T-helper 17 cell (primary cell): Measurements from ENCODE around the gene PRM2. TPM values are rescaled to one million over a fixed set of nuclear protein-coding genes. Genes with fewer than 3 reads are reported as not detected.

Experiments
- ATAC-seq: fragments of 150-1000 bp; cut with Tn5 transposase; 2 replicates; pipeline ENCODE4 v1.10.0; 2021; ENCODE audit warnings: mild to moderate bottlenecking, moderate library complexity
- DNase-seq, 3 donors: peaks; one replicate each; pipeline versions ENCODE4 v3.0.0 to v3.0.0-alpha.2; 2020 to 2021
- H3K9me3 ChIP-seq: one replicate; pipeline ENCODE4 v1.7.0; 2013; ENCODE audit warnings: low read length, mild to moderate bottlenecking; ENCODE audit not compliant: control insufficient read depth, poor library complexity, severe bottlenecking
- H3K27ac Mint-ChIP-seq: one replicate; pipeline ENCODE4 v1.8.0; 2022; ENCODE audit warnings: mild to moderate bottlenecking, moderate library complexity, mixed read lengths
- H3K27me3 Mint-ChIP-seq: one replicate; pipeline ENCODE4 v1.8.0; 2022; ENCODE audit warnings: mixed read lengths
- H3K36me3 Mint-ChIP-seq: one replicate; pipeline ENCODE4 v1.8.0; 2022; ENCODE audit warnings: low read depth, mixed read lengths
- H3K4me1 Mint-ChIP-seq: one replicate; pipeline ENCODE4 v1.8.0; 2022; ENCODE audit warnings: mild to moderate bottlenecking, mixed read lengths
- H3K4me3 Mint-ChIP-seq: one replicate; pipeline ENCODE4 v1.8.0; 2022; ENCODE audit warnings: mild to moderate bottlenecking, moderate library complexity, mixed read lengths
- total RNA-seq, 4 donors: library from RNA in 2 of 4; stranded (reverse) in 2 of 4; gene quantifications; one replicate each; pipeline ENCODE4 v1.2.3 and lab custom pipeline; 2022 to 2026

The PRM2 gene
- total RNA-seq, 2 donors from 2014 or later = not detected

DNA sequence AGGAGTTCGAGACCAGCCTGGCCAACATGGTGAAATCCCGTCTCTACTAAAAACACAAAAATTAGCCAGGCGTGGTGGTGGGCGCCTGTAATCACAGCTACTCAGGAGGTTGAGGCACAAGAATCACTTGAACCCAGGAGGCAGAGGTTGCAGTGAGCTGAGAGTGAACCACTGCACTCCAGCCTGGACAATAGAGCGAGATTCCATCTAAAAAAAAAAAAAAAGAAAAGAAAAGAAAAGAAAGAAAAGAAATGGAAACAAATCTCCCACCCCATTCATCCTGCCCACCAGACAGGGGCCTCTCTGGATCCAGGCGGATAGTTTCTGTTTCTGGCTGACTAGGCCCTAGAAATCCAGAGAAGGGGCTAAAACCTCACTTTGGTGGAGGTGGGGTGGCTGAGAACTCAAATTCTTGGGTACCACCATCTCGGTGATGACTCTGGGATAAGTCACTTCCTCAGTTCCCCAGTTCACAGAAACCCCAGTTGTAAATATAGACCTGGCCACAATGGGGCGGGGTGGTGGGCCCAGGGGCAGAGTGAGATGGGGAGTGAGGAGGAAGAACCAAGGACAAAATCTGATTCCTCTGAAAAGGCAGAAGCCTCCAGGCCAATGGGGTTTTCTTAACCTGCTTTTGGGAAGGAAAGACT lies 42.4 kb downstream of the PRM2 start:
- Mint-ChIP-seq H3K4me3 (peak overlapping the region; percentile 78), H3K4me1 (peaks cover 38% of the 10 kb centered on the region), H3K27me3 (no peaks in the 10 kb centered on the region), H3K36me3 (no peaks in the 10 kb centered on the region), H3K27ac (peak overlapping the region; percentile 99)
- DNase-seq (peak in 1 of 3 donors; percentile 25), ATAC-seq (no peak)
- no peaks in the 10 kb centered on the region for H3K9me3 ChIP-seq

DNA sequence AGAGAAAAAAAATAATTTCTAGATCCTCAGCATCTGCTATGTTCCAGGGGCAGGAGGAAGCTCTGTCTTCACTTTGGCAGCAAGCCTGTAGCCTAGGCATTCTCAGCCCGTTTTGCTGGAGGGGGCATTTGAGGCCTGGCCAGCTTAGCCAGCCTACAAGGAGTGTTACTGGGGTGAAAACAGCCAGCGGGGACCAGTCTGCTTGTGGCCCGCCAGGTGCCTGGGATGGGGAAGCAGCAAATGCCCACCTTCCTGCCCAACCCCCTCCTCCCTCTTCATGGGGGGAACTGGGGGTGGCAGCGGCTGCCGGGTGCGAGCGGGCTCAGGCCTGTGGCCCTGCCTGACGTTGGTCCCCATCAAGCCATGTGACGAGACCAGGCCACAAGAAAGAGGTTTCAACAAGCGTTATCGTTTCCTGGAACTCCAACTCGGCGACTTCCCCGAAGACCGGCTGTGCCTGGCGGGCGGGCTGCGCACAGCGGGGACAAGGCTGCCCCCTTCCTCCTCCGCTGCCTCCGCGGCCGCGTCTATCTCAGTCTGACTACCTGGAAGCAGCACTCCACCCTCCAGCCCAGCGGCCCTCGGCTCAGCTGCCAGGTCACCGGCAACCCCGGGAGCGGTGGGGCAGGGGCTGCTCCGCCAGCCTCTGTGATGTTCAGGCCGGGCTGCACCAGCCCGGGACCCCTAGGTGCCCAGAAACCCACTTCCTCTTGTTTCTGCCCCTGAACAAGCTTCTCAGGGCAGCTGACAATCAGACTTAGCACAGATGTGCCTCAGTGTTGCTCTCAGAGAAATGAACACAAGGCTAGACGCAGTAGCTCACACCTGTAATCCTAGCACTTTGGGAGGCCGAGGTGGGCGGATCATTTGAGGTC lies 43.2 kb downstream of the PRM2 start:
- DNase-seq = peak; percentile 62 to 70 (median 68)

DNA sequence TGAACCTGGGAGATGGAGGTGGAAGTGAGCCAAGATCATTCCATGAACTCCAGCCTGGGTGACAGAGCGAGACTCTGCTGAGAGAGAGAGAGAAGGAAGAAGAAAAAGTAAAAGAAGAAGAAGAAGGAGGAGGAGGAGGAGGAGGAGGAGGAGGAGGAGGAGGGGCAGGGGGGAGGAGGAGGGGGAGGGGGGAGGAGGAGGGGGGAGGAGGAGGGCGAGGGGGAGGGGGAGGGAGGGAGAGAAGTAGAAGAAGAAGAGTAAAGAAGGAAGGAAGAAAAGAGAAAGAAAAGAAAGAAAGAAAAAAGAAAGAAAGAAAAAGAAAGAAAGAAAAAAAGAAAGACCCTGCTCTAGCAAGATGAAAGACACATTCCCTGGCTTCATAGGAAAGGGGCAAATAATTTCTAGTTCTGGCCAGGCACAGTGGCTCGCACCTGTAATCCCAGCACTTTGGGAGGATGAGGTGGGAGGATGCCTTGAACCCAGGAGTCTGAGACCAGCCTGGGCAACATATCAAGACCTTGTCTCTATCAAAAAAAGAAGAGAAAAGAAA lies 43.9 kb downstream of the PRM2 start:
- H3K36me3 Mint-ChIP-seq = no peaks in the 10 kb centered on the region

More for the DNA sequence above, 43.2 kb downstream of the PRM2 start:
- Mint-ChIP-seq H3K4me3 (peak overlapping the region; percentile 78), H3K36me3 (no peaks in the 10 kb centered on the region), H3K4me1 (peaks cover 42% of the 10 kb centered on the region), H3K27ac (peak overlapping the region; percentile 99), H3K27me3 (no peaks in the 10 kb centered on the region)
- H3K9me3 ChIP-seq = no peaks in the 10 kb centered on the region
- ATAC-seq = peak; percentile 90

DNA sequence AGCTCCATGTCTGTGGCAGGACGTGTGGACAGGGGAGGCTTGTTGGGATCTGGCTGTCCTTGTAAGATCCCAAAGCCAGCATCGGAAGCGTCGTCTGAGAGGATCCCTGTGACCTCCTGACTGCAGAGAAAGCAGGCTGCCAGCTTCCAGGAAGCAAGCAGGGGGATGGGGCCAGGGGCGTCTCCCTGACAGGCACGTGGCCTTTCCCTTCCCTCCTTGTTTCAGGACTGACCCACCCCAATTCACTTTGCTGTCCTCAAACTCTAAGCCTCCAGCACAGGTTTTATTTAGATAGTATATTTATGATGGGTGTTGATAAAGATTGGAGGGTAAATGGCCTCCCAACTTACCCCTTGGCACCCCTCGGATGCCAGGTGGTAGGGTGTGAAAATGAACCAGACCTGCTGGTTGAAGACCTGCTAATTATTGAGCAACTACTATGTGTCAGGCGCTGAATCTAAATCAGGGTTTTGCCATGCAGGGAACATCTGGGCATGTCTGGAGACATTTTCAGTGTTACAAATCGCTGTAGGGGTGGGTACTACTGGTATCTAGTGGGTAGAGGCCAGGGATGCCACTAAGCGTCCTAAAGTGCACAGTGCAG lies 44.8 kb downstream of the PRM2 start:
- no peaks in the 10 kb centered on the region for H3K36me3 Mint-ChIP-seq
- H3K27ac Mint-ChIP-seq = peak overlapping the region; percentile 99
- H3K4me1 Mint-ChIP-seq = peaks cover 42% of the 10 kb centered on the region
- H3K4me3 Mint-ChIP-seq = peak overlapping the region; percentile 5
- ATAC-seq (no peak), DNase-seq (no peak)
- no peaks in the 10 kb centered on the region for H3K27me3 Mint-ChIP-seq
- H3K9me3 ChIP-seq = no peaks in the 10 kb centered on the region

More for the DNA sequence above, 43.9 kb downstream of the PRM2 start:
- Mint-ChIP-seq H3K4me3 (peak overlapping the region; percentile 78), H3K4me1 (peaks cover 42% of the 10 kb centered on the region), H3K27me3 (no peaks in the 10 kb centered on the region), H3K27ac (peak overlapping the region; percentile 99)
- no peak for ATAC-seq
- H3K9me3 ChIP-seq = no peaks in the 10 kb centered on the region
- DNase-seq = no peak

DNA sequence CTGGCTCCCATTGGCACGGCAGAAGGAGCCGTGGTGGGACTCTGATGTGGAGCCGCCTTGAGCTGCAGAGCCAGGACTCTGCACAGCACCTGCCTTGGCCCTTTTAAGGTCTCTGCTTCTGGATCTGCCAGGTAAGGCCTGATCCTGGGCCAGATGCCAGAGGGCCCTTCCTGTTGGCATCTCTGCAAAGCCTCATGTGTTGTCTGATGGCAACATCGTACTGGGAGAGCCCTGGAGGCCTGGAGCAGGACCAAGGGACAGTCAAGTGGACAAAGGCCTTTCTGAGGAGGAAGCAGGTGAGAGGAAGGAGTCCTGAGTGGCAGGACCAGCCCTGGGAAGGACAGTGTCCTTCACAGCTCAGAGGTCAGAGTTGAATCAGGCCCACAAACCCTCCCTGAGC lies 46.4 kb downstream of the PRM2 start:
- ATAC-seq = no peak
- peak overlapping the region; percentile 99 for H3K27ac Mint-ChIP-seq
- H3K27me3 Mint-ChIP-seq = no peaks in the 10 kb centered on the region
- DNase-seq = no peak
- H3K4me3 Mint-ChIP-seq = peak overlapping the region; percentile 28
- H3K36me3 Mint-ChIP-seq = no peaks in the 10 kb centered on the region
- H3K4me1 Mint-ChIP-seq = peaks cover 41% of the 10 kb centered on the region
- no peaks in the 10 kb centered on the region for H3K9me3 ChIP-seq

DNA sequence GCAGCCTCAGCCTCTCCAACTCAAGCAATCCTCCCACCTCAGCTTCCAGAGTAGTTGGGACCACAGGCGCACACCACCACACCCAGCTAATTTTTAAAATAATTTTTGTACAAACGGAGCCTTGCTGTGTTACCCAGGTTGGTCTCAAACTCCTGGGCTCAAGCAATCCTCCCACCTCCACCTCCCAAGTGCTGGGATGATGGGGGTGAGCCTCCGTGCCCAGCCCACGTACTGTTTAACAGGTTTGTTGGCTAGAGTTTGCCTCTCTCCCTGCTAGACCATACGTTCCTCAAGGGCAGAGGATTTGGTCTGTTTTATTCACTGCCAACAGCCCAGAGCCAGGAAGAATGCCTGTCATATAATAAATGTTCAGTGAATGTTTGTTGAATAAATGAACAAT lies 46.8 kb downstream of the PRM2 start:
- ATAC-seq = no peak
- Mint-ChIP-seq H3K4me1 (peaks cover 42% of the 10 kb centered on the region), H3K4me3 (no peak overlapping the region), H3K27ac (peak overlapping the region; percentile 88), H3K27me3 (no peaks in the 10 kb centered on the region), H3K36me3 (no peaks in the 10 kb centered on the region)
- DNase-seq = no peak
- no peaks in the 10 kb centered on the region for H3K9me3 ChIP-seq

DNA sequence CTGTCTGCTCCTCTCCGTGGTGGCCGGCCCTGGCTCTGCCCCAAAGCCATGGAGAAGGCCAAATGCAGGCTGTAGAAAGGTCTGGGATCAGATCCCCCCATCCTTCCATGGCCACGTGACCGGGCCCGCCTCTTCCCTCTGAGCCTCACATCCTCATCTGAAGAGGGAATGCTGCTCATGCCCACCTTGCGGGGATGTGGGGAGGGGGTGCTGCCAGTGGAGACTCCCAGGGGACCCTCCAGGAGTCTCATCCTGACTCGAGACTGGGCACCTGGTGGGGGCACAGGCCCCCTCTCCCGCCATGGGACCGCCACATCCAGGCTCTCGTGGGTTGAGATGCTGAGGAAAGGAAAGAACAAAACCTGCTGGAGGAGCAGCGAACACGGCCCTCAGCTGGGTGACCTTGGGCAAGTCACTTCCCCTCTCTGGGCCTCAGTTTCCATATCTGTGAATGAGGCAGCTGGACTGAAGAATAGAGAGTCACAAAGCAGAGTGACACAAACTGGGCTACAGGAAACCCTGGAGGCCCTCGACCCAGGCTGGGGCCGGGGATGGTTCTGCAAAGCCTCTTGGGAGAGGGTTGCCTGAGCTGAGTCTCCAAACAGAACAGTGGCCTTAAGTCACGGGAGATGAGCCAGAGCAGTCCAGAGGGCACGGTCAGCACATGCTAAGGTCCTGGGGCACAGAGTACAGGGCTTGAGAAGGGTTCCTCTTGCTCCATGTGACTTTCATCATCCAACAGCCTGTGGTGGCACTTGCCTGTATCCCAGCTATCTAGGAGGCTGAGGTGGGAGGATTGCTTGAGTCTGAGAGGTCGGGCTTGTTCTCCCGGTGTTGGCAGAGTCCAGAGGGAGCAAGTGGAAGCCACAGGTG lies 50.4 kb downstream of the PRM2 start:
- H3K4me1 Mint-ChIP-seq = peaks cover 28% of the 10 kb centered on the region
- DNase-seq (no peak), ATAC-seq (no peak)
- no peaks in the 10 kb centered on the region for H3K27me3 Mint-ChIP-seq
- H3K27ac Mint-ChIP-seq = peak overlapping the region; percentile 96
- H3K36me3 Mint-ChIP-seq = no peaks in the 10 kb centered on the region
- H3K9me3 ChIP-seq = no peaks in the 10 kb centered on the region
- peak overlapping the region; percentile 86 for H3K4me3 Mint-ChIP-seq

Other genes starting within 250 kb of the PRM2 start
- gene SOCS1, start 20.3 kb downstream of the PRM2 start, total RNA-seq = 10 to 100 TPM; 42.1 to 49.5 TPM
- not detected for gene TNP2, start 7.2 kb downstream of the PRM2 start, total RNA-seq
- gene PRM3, start 2.9 kb downstream of the PRM2 start, total RNA-seq = not detected
- gene PRM1, start 4.8 kb upstream of the PRM2 start, total RNA-seq = not detected
- 1 to 10 TPM; 1.4 to 2.1 TPM for gene RMI2, start 69.0 kb upstream of the PRM2 start, total RNA-seq